H1 (cell line): ENCODE results near the gene LCE1D. TPM values are rescaled to one million over a fixed set of nuclear protein-coding genes. Genes with fewer than 3 reads are reported as not detected.

Experiments
- CTCF ChIA-PET: fragments of 300-600 bp; sonication (Branson Sonifier 250); formaldehyde crosslinking; loops from one replicate; lab custom pipeline; 2021; ENCODE audit not compliant: partially characterized antibody; lab: Charles Lee
- POLR2A ChIA-PET: fragments of 300-600 bp; sonication (Branson Sonifier 250); formaldehyde crosslinking; loops from one replicate; lab custom pipeline; 2021; ENCODE audit warnings: inconsistent platforms; ENCODE audit not compliant: partially characterized antibody; lab: Charles Lee
- DNase-seq, 2 experiments: peaks; one replicate each; pipeline versions ENCODE4 v3.0.0 to v3.0.0-alpha.2; 2010 to 2022; ENCODE audit warnings: low spot score in 2 of 2, low read depth in 1 of 2, mixed read lengths in 1 of 2
- FAIRE-seq: peaks from 2 replicates; lab custom pipeline; 2011; peaks lifted over from hg19 to GRCh38; lab: Jason Lieb, UNC
- H2AFZ ChIP-seq: 2 replicates; pipeline ENCODE4 v1.8.1; 2012; ENCODE audit warnings: low read length, inconsistent platforms
- H2AK5ac ChIP-seq: 2 replicates; pipeline ENCODE4 v1.6.1; 2013; ENCODE audit warnings: low read depth, low read length
- H2BK120ac ChIP-seq: replicated peaks from 2 replicates; pipeline ENCODE3; 2013; ENCODE audit warnings: low read depth, low read length, inconsistent platforms
- H2BK12ac ChIP-seq: 2 replicates; pipeline ENCODE4 v1.6.1; 2013; ENCODE audit warnings: low read depth, low read length
- H2BK15ac ChIP-seq: 2 replicates; pipeline ENCODE4 v1.6.1; 2013; ENCODE audit warnings: low read length
- H2BK20ac ChIP-seq: 2 replicates; pipeline ENCODE4 v1.6.1; 2013; ENCODE audit warnings: low read length
- H2BK5ac ChIP-seq: 2 replicates; pipeline ENCODE4 v1.6.1; 2013; ENCODE audit warnings: low read depth, low read length
- H3K14ac ChIP-seq: 2 replicates; pipeline ENCODE4 v1.6.1; 2013; ENCODE audit warnings: inconsistent platforms; ENCODE audit not compliant: insufficient read length
- H3K18ac ChIP-seq: 2 replicates; pipeline ENCODE4 v1.6.1; 2013; ENCODE audit warnings: low read length; ENCODE audit errors: extremely low read depth
- H3K23ac ChIP-seq: 2 replicates; pipeline ENCODE4 v1.6.1; 2013; ENCODE audit warnings: inconsistent platforms; ENCODE audit not compliant: insufficient read length
- H3K23me2 ChIP-seq: 2 replicates; pipeline ENCODE4 v1.6.1; 2013; ENCODE audit warnings: low read depth, low read length
- H3K27ac ChIP-seq: 2 replicates; pipeline ENCODE4 v1.6.1; 2011; ENCODE audit warnings: low read depth, low read length, inconsistent platforms
- H3K27me3 ChIP-seq, 4 experiments: replicated peaks in 1 of 4; 1 replicate in 1 of 4; 2 replicates in 3 of 4; pipeline versions ENCODE4 v1.6.1 to v1.8.1; 2011 to 2013; ENCODE audit warnings: low read length in 3 of 4, mild to moderate bottlenecking in 3 of 4, inconsistent platforms in 2 of 4, mixed read lengths in 2 of 4, moderate library complexity in 1 of 4; ENCODE audit not compliant: control insufficient read depth in 3 of 4, insufficient read depth in 3 of 4; ENCODE audit errors: extremely low read depth in 1 of 4
- H3K36me3 ChIP-seq, 4 experiments: 2 replicates each; pipeline versions ENCODE4 v1.6.1 to v1.8.1; 2011 to 2013; ENCODE audit warnings: mild to moderate bottlenecking in 4 of 4, low read length in 3 of 4, moderate library complexity in 2 of 4, control low read depth in 1 of 4, inconsistent platforms in 1 of 4; ENCODE audit not compliant: insufficient read depth in 4 of 4, control insufficient read depth in 2 of 4
- H3K4ac ChIP-seq: replicated peaks from 2 replicates; pipeline ENCODE3; 2013; ENCODE audit warnings: low read length, low read depth, mixed read lengths, inconsistent platforms; ENCODE audit not compliant: insufficient read length
- H3K4me1 ChIP-seq, 4 experiments: replicated peaks in 1 of 4; 1 replicate in 1 of 4; 2 replicates in 3 of 4; pipeline versions ENCODE4 v1.6.1 to v1.8.1; 2011 to 2013; ENCODE audit warnings: low read length in 3 of 4, inconsistent platforms in 2 of 4, mixed read lengths in 1 of 4; ENCODE audit not compliant: insufficient read depth in 4 of 4, control insufficient read depth in 3 of 4
- H3K4me2 ChIP-seq, 2 experiments: 2 replicates each; pipeline versions ENCODE4 v1.6.1 to v1.8.1; 2011 to 2013; ENCODE audit warnings: low read depth in 2 of 2, low read length in 2 of 2, control low read depth in 1 of 2, inconsistent platforms in 1 of 2, mild to moderate bottlenecking in 1 of 2; ENCODE audit not compliant: insufficient read depth in 1 of 2
- H3K4me3 ChIP-seq, 4 experiments: fragments of 200-600, 300-600 bp in 1 of 4; sonication (generic), shearing (Covaris generic), sonication (Bioruptor Twin) in 1 of 4; 2 replicates each; pipeline versions ENCODE4 v1.5.1 to v1.8.1; 2011 to 2016; ENCODE audit warnings: low read length in 4 of 4, low read depth in 3 of 4, control low read depth in 2 of 4, inconsistent platforms in 2 of 4, mild to moderate bottlenecking in 2 of 4, mixed read lengths in 1 of 4, moderate library complexity in 1 of 4; ENCODE audit not compliant: insufficient read depth in 2 of 4; ENCODE audit errors: extremely low read depth in 1 of 4
- H3K56ac ChIP-seq: replicated peaks from 2 replicates; pipeline ENCODE3; 2013; ENCODE audit warnings: low read depth, mild to moderate bottlenecking, mixed read lengths, low read length, inconsistent platforms; ENCODE audit not compliant: insufficient read length
- H3K79me1 ChIP-seq: 2 replicates; pipeline ENCODE4 v1.6.1; 2013; ENCODE audit warnings: low read depth, low read length, control low read depth
- H3K79me2 ChIP-seq, 2 experiments: 2 replicates each; pipeline versions ENCODE4 v1.6.1 to v1.8.1; 2012 to 2013; ENCODE audit warnings: low read length in 2 of 2, mild to moderate bottlenecking in 2 of 2, inconsistent platforms in 1 of 2; ENCODE audit not compliant: insufficient read depth in 2 of 2, control insufficient read depth in 1 of 2
- H3K9ac ChIP-seq, 4 experiments: replicated peaks in 1 of 4; 1 replicate in 1 of 4; 2 replicates in 3 of 4; pipeline versions ENCODE4 v1.6.1 to v1.8.1; 2011 to 2013; ENCODE audit warnings: low read depth in 3 of 4, low read length in 3 of 4, control low read depth in 2 of 4, mild to moderate bottlenecking in 2 of 4, moderate library complexity in 2 of 4, inconsistent platforms in 1 of 4; ENCODE audit errors: extremely low read depth in 1 of 4
- H3K9me3 ChIP-seq, 2 experiments: 2 replicates each; pipeline versions ENCODE4 v1.6.1 to v1.8.1; 2012 to 2013; ENCODE audit warnings: mild to moderate bottlenecking in 2 of 2, moderate library complexity in 2 of 2, control low read depth in 1 of 2, inconsistent platforms in 1 of 2, low read depth in 1 of 2, low read length in 1 of 2, mixed read lengths in 1 of 2; ENCODE audit not compliant: insufficient read depth in 2 of 2
- H4K20me1 ChIP-seq, 2 experiments: replicated peaks in 1 of 2; 2 replicates each; pipeline versions ENCODE3 to v1.8.1; 2011 to 2013; ENCODE audit warnings: inconsistent platforms in 2 of 2, low read length in 2 of 2, mild to moderate bottlenecking in 1 of 2; ENCODE audit not compliant: insufficient read depth in 2 of 2, control insufficient read depth in 1 of 2
- H4K5ac ChIP-seq: 2 replicates; pipeline ENCODE4 v1.6.1; 2013; ENCODE audit warnings: low read length, low read depth, mixed read lengths, inconsistent platforms; ENCODE audit not compliant: insufficient read length
- H4K8ac ChIP-seq: 2 replicates; pipeline ENCODE4 v1.8.0; 2013; ENCODE audit warnings: mild to moderate bottlenecking, moderate library complexity, low read length, inconsistent platforms; ENCODE audit not compliant: insufficient read depth; ENCODE audit errors: extremely low read depth
- H4K91ac ChIP-seq: replicated peaks from 2 replicates; pipeline ENCODE3; 2013; ENCODE audit warnings: low read length, mixed read lengths, inconsistent platforms; ENCODE audit not compliant: insufficient read length
- CREB1 ChIP-seq: IDR thresholded peaks from 2 replicates; pipeline ENCODE4 v1.6.1; 2012; ENCODE audit warnings: inconsistent platforms
- EZH2 ChIP-seq: fragments of 200-600 bp; sonication (generic); IDR thresholded peaks from 2 replicates; pipeline ENCODE4 v1.7.1; 2012; ENCODE audit warnings: low read depth, mild to moderate bottlenecking, moderate library complexity, low read length, inconsistent platforms; ENCODE audit not compliant: severe bottlenecking
- WGBS, 2 experiments: shearing (Covaris generic) in 1 of 2; methylation state at CpG; one replicate each; pipeline versions ENCODE4 v1.1.6 to v1.1.7; 2013 to 2015; ENCODE audit warnings: low lambda C conversion rate in 2 of 2, mixed read lengths in 2 of 2, inconsistent platforms in 1 of 2, low coverage in 1 of 2, missing lambda C conversion rate in 1 of 2; ENCODE audit not compliant: insufficient replicate concordance in 2 of 2, insufficient coverage in 1 of 2, insufficient read length in 1 of 2; ENCODE audit errors: extremely low coverage in 1 of 2, missing lambda C conversion rate in 1 of 2; 5-methylcytosine and 5-hydroxymethylcytosine counted together
- polyA plus RNA-seq, 7 experiments: library from polyadenylated mRNA; depleted of rRNA in 3 of 7; stranded (reverse) in 5 of 7; unstranded in 2 of 7; fragments of >200 nt in 5 of 7; fragments of 200-250 nt in 2 of 7; gene quantifications; 1 replicate in 5 of 7; 2 replicates in 1 of 7; 4 replicates in 1 of 7; pipeline versions ENCODE4 v1.2.1 to v1.2.3, GENCODE V29; 2011 to 2013; ENCODE audit warnings: missing spikeins in 2 of 7, mixed read lengths in 2 of 7
- total RNA-seq: library from RNA; stranded (reverse); fragmentation: NEBNext Ultra II Directional; extraction: Animal tissue kit (Norgen Biotek cat#: 25700); gene quantifications from 2 replicates; pipeline ENCODE4 v1.2.1, GENCODE V29; 2021
- TF ChIP-seq, protein P1 (sequence below): IDR thresholded peaks from 2 replicates; pipeline ENCODE4 v1.6.1; 2011; ENCODE audit warnings: low read length, improper control_type of control experiment

The LCE1D gene
- total and polyA plus RNA-seq, 2 of the 8 experiments (the other 6 are each of a cell fraction or from before 2014, with no cell fraction given): not detected

DNA sequence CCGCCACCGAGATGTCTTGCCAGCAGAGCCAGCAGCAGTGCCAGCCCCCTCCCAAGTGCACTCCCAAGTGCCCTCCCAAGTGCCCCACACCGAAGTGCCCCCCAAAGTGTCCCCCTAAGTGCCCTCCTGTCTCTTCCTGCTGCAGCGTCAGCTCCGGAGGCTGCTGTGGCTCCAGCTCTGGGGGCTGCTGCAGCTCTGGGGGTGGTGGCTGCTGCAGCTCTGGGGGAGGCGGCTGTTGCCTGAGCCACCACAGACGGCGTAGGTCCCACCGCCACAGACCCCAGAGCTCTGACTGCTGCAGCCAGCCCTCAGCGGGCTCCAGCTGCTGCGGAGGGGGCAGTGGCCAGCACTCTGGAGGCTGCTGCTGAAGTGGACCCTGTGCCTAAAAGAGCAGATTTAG is 20.2 kb upstream of the LCE1D start:
- Histone ChIP-seq H3K9ac (no peak overlapping the region), H4K91ac (no peak overlapping the region), H2BK12ac (no peak overlapping the region), H3K4me1 (no peaks in the 10 kb centered on the region), H4K20me1 (no peaks in the 10 kb centered on the region), H3K23ac (no peak overlapping the region), H2BK20ac (no peak overlapping the region), H3K36me3 (no peaks in the 10 kb centered on the region), H2BK15ac (no peak overlapping the region), H3K79me1 (no peaks in the 10 kb centered on the region), H3K14ac (no peak overlapping the region), H2AFZ (no peak overlapping the region), H3K9me3 (peaks cover 56 to 67% of the 10 kb centered on the region in 2 experiments), H3K23me2 (no peaks in the 10 kb centered on the region), H3K4me3 (no peak overlapping the region), H3K4me2 (no peak overlapping the region), H3K56ac (no peak overlapping the region), H2BK120ac (no peak overlapping the region), H3K4ac (no peak overlapping the region), H3K27ac (no peak overlapping the region), H2AK5ac (no peak overlapping the region), H2BK5ac (no peak overlapping the region), H3K79me2 (no peaks in the 10 kb centered on the region), H3K27me3 (peaks cover 0 to under 1% (median 0%) of the 10 kb centered on the region in 4 experiments; a peak in 1 of 7 replicates), H3K18ac (no peak overlapping the region), H4K8ac (no peak overlapping the region), H4K5ac (no peak overlapping the region)
- ChIA-PET POLR2A (no interaction called here), CTCF (no interaction called here)
- WGBS, 2 experiments: 82% methylated on average over 11 of the region's 11 CpGs; no CpG with 5 or more reads in 1 of the 2 experiments
- FAIRE-seq (no peak), DNase-seq (no peak)
- TF ChIP-seq, protein P1, sequence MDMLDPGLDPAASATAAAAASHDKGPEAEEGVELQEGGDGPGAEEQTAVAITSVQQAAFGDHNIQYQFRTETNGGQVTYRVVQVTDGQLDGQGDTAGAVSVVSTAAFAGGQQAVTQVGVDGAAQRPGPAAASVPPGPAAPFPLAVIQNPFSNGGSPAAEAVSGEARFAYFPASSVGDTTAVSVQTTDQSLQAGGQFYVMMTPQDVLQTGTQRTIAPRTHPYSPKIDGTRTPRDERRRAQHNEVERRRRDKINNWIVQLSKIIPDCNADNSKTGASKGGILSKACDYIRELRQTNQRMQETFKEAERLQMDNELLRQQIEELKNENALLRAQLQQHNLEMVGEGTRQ: no peak
- TF ChIP-seq CREB1 (no peak), EZH2 (no peak)
